Measurements from ENCODE around the gene RERE.
"Not testable (repeated sequence)": the region's sequence is repeated elsewhere in the genome, so short reads cannot be mapped to it uniquely, and the experiment has no call there.

RERE gene

DNA sequence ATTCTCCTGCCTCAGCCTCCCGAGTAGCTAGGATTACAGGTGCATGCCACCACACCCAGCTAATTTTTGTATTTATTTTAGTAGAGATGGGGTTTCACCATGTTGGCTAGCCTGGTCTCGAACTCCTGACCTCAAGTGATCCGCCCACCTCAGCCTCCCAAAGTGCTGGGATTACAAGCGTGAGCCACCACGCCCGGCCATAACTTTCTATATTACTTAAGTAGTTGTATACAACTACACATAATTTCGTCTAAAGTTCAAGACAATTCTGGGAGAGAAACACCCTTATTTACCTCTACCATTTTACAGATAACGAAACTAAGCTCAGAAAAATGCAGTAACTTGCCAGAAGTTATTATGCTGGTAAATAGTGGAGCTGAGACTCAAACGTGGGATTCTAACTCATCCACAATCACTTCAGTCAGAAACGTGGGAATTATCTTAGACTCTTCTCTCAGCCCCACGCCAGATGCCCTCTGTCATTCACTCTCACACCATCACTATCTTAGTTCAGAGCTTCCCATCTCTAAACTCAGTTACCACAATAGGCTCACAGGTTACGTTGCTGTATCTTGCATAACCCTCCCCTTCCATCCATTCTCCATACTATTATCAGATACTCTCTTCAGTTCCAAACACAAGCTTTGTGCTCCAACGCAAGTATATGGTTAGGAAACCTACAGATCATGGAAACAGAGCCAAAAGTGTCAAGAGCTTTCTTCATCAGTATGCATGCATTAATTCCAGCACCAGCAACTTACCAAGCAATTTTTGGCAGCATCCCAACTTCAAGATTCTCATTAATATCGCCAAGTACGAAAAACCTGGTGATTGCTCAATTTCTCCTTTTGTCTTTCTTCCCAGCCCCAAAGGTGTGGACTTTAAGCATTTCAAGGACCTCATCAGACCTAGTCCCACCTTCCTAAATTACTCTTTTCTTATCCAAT, 69.3 kb downstream of the RERE start:
- DNase-seq, result no peak

DNA sequence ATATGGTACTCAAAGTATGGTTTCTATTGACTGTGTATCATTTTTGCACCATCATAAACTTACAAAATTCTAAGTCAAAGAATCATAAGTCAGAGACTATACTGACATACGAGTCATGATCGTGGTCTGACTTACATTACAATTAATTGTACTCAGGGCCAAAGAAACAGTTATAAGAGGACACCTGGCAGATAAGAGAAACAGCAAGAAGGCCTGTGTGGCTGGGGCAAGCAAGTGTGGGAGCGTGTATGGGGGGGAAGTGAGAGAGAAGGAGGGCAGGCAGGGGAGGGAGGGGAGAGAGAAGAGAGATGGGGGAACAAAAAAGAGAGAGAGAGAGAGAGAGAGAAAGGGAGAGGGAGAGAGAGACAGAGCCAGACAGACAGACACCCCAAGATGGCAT, 70.9 kb downstream of the RERE start:
- DNase-seq, result no peak

DNA sequence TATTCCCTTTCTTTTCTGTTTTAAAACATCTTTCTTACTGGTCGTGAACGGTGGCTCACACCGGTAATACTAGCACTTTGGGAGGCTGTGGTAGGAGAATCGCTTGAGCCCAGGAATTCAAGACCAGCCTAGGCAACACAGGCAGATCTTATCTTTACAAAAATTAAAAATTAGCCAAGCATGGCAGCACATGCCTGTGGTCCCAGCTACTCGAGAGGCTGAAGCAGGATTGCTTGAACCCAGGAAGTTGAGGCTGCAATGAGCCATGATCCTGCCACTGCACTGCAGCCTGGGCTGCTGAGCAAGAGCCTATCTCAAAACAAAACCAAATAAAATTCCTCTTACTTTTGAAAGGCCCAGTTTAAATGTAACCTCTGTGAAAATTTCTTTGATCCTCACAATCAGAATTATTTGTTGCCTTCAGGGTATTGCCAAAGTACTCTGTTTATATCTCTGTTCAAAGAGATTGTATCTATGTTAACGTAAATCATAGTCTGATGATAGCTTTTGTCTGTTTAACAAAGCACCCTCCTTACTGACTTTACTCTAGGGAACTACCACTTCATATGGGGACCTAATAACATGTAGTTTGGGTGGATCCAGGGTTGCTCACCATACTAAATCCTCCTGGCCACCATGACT, 71.6 kb downstream of the RERE start:
- DNase-seq, result no peak

DNA sequence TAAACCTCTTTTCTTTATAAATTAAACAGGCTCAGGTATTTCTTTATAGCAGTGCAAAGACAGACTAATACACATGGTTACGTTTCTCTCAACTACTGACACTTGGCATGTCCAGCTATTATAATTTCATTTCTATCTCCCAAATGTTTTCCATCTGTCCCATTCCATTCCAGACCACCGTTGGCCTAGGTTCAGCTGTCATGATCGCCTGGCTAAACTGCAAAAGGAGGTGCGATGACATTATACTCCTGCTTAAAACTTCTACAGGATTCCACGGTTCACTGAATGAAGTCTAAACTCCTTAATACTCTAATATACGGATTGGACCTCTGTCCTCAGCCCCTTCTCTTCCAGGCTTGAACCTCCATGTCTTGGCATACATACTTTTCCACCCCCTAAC, 72.1 kb downstream of the RERE start:
- no peak for DNase-seq

DNA sequence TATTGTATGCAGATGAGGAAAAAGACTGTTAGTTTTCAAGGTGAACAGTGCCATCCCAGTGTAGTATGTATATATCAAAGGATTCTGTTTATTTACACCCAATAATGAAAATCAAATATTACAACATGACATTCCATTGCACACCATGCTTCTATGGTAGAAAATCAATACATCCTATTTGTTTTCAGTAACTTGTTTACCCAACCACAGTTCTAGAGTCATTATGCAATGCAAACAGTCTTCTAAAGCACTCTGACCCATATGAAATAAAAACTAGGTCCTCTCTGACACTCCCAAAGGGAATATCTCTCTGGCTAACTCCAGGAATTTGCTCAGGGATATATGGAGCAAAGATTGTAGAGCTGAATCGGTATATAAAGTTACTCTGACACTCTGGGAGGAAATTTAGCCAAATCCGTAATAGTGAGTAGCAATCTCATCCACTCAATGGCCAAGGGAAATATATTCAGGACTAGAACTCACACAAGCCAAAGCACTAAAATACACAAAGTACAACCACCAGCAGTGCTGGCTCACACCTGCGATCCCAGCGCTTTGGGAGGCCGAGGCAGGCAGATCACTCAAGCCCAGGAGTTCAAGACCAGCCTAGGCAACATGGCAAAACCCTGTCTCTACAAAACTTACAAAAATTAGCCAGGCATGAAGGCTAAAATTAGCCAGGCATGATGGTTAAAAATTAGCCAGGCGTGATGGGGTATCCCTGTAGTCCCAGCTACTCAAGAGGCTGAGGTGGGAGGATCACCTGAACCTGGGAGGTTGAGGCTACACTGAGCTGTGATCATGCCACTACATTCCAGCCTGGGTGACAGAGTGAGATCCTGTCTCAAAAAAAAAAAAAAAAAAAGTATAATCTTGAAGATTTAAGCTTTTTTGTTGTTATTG, 75.2 kb downstream of the RERE start:
- no peak for DNase-seq

DNA sequence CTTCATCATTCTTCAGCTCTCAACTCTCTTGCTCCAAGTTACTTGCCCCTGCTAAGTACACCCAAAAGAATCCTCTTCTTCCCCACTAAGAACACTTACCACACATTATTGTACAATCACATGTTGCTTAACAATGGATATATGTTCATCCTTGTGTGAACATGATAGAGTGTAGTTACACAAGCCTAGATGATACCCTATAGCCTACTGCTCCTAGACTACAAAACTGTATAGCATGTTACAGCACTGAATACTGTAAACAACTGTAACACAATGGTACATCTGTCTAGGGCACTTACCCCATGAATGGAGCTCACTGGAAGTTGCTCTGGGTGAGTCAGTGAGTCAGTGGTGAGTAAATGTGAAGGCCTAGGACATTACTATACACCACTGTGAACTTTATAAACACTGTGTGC, 77.4 kb downstream of the RERE start:
- no peak for DNase-seq

DNA sequence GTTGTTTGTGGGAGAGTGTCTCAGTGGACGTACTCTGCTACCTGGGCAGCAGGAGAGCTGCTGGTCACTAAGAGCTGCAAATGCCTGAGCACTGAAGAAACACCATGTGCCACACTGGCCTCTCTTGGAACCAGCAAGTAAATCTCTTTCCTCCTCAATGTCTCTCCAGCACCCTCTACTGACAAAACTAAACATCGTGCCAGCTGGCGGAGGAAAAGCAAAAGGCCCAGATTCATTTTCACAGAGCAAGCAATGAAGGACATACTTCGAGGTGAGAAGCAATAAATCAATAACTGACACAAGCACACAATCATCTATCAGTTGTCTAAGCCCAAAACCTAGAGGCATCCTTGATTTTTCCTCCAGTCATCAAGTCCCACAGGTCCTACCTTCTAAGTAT, 78.1 kb downstream of the RERE start:
- DNase-seq, result no peak

DNA sequence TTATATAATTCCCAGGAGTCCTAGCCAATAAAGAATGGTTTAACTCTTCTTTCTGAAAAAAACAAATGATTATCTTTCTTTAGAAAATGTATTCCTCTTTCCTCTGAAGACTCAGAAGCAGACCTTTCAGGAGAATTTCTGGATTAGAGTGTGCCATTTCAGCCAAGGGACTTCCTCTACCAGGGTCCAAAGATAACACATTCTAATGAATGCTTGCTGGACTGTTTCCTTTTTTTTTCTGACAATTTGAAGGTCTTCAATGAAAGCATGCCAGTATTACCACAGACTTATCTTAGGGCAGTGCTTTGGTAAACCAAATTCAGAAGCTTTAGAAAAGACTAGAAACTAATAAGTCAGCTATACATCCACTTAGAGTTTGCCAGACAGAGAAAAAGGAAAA, 80.5 kb downstream of the RERE start:
- DNase-seq, result no peak

DNA sequence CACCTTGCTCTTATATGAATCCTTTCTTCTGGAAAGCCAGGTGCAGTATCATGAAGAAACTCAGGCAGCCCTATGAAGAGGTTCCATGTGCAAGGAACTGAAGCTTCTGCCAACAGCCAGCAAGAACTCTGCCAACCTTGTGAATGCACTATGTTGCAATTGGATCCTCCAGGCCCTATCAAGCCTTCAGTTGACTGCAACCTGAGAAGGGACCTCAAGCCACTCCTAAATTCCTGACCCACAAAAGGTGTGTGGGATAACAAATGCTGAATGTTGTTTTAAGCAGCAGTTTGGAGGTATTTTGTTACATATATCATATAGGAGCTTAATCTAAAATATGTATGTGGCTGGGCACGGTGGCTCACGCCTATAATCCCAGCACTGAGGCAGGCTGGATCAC, 84.0 kb downstream of the RERE start:
- DNase-seq, result no peak

DNA sequence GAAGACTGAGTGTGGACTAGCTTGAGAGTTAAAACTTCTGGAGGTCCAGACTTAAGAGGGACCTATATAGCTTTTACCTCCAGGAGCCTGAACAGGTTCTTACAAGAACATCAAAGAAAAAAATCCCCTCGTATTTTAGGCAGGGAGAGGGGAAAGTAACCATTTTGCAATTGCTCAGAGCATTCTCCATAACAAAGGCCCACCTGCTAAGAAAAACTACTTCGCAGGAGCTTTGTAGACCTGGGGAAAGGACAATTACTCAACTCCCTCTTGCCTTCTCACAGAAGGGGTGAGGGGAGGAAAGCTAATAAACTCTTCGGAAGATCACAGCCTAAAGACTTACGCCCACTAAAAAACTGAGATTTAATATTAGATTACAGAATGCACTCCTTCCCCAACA, 86.3 kb downstream of the RERE start:
- no peak for DNase-seq

DNA sequence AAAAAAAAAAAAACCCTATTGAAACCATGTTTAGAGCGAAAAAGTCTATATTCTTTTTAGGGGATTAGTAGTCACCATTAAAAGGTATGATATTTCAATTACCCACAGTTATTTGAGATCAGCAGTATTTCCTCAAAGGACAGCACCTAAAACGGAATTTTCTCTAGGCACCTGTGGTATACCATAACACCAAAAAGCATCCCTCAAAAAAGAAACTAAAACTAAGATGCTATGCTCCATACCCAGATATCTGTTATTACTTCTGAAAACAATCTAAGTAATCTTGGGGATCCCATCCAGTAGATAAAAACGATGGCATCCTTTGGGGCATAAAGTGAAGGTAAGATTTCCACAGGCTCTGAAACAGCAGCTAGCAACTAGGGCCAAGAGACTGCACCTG, 89.0 kb downstream of the RERE start:
- no peak for DNase-seq

DNA sequence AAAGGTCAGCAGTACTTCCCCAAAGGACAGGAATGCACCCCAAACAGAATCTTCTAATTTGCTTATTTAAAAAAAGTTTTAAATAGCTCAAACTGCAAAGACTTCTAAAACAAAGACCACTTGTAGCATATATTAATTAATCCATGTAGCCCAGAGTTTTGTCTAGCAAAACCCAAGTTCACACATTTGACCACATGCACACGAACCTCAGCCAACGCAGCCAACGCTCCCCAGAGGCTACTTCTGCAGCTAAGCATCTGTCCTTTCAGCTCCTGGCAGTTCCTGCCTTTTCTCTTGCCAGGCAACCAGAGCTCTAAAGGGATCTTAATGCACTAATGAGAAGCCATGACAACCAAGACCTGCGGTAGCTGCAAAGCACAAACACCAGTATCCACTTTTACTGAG, 89.6 kb downstream of the RERE start:
- DNase-seq, result no peak

DNA sequence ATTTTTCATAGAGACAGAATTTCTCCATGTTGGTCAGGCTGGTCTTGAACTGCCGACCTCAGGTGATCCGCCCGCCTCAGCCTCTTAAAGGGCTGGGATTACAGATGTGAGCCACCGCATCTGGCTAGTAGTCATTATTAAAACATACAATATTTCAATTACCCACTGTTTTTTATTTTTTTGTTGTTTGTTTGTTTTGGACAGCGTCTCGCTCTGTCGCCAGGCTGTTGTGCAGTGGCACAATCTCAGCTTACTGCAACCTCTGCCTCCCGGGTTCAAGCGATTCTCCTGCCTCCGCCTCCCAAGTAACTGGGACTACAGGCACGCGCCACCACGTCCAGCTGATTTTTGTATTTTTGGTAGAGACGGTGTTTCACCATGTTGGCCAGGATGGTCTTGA, 90.1 kb downstream of the RERE start:
- not testable (repeated sequence) for DNase-seq

DNA sequence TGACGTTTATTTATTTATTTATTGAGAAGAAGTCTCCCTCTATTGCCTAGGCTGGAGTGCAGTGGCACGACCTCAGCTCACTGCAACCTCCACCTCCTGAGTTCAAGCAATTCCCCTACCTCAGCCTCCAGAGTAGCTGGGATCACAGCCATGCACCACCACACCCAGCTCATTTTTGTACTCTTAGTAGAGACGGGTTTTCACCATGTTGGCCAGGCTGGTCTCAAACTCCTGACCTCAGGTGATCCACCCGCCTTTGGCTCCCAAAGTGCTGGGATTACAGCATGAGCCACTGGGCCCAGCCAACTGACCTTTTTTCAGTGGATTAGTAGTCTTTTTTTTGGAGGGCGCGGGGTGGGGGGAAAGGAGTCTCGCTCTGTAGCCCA, 90.6 kb downstream of the RERE start:
- DNase-seq, result not testable (repeated sequence)

DNA sequence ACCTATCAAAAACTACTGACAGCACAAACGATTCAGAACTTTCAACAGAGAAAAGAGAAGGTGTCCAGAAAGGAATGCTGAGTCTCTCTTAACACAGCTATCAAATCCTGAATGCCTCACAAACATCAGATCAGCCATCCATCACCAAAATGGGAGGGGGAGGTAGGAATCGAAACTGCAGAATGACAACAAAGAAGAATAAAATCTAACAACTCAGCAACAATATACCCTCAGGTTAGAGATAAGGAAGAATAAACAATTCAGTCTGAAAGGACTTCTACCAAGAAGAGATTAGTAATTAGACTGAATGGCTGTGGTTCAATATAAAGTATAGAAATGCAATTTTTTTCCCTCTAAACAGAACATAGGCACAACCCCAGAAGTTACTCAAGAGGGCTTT, 94.4 kb downstream of the RERE start:
- DNase-seq, result no peak

DNA sequence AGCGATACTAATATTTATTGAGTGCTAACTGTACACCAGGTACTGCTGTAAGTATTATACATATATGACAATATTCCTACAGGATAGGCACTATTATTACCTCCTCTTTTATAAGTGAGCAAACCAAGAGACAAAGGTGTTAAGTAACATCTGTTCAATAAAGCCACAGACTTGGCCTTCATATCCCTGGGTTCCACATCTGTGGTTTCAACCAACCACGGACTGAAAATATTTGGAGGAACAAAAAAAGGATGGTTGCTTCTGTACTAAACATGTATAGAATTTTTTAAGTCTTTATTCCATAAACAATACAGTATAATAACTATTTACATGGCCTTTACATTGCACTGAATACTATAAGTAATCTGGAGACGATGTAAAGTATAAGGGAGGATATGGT, 95.1 kb downstream of the RERE start:
- no peak for DNase-seq

DNA sequence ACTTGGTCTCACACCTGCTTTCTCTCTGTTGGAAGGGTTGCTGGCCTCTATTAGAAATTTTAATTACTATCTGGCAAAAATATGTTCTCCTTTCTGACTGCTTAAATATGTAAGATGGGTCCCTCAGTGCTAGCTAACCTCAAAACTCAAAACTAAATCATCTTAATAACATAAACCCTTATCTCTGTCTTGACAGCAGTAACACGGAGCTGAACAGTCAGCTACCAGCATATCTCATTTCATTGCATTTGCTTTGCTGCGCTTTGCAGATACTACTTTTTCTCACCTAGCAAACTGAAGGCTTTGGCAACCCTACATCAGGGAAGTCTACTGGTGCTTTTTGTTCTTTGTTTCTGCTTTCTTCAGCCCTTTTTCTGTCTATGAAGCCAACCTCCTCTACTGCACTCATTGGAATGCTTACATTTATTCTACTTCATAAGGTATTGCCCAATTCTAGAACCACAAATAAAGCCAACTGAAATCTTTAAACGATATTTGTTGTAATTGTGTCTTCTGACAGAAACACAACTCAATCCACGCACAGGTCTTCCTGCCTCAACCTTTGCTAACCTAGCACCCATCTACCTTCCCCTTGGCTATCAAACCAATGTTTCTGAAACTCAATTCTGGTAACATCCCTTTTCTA, 95.6 kb downstream of the RERE start:
- DNase-seq, result no peak

DNA sequence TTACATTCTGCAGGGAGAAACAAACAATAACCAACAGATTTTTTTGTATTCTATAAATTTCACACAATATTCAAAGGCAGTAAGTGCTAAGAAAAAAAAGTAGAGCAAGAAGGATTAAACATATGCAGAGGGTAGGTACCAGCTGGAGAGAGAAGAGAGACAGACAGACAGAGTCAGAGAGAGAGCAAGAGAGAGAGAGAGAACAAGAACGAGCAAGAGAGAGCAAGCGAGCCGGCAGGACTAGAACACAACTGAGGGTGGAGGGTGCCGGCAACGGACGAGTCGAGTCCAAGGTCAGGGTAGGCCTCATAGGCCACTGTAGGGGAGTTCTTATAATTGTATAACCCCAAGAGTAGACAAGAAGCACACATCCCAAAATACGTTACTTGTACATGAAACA, 97.1 kb downstream of the RERE start:
- DNase-seq, result no peak

DNA sequence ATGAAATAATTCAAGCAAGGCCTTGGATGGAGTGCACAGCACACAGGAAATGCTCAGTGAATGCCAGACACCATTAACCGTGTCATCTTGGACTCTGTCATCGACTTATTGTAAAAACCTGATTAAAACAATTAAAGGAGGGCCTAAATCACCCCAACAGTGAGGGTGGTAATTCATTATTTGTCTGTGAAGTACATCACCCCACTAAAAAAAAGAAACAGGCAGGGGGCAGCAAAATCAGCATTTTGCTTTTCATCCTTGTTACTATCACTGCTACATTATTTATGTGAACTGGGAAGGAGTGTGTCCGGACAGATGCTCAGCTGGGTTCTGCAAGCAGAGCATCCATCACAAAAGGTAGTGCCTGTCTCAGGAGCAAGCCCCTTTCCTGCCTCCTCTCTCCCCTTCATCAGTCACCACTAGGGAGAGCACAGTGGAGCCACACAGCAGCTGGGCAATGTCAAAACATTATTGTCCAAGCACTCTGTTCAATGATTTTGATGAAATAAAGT, 98.5 kb downstream of the RERE start:
- DNase-seq, result no peak

DNA sequence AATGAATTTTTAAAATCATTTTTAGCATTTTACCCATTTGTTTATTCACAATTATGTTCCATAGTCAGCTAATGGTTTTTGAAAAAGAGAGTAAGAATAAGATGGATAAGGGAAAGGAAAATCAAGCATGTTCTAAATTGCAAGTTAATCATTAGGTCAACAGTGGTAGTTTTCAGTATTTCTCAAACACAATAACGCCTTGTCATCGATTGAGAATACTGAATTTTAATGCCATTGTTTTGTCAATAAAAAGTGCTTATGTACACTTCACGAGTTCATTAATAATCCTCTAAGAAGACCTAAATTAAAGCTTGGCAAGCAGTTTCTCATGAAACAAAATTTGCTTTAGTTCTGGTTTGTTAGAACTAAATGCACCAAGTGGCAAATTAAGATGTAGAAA, 100.3 kb downstream of the RERE start:
- DNase-seq, result no peak

DNA sequence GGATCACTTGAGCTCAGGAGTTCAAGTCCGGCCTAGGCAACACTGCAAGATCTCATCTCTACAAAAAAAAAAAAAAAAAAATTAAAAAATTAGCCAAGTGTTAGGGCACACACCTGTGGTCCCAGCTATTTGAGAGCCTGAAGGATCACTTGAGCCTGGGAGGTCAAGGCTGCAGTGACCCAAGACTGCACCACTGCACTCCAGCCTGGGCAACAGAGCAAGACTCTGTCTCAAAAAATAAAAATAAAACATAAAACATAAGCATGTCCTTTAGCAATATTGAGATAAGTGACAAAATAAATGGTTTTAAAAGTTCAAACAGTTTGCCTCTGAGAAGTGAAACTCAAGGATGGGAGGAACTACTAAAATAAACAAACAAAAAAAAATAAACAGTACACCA, 101.2 kb downstream of the RERE start:
- no peak for DNase-seq

DNA sequence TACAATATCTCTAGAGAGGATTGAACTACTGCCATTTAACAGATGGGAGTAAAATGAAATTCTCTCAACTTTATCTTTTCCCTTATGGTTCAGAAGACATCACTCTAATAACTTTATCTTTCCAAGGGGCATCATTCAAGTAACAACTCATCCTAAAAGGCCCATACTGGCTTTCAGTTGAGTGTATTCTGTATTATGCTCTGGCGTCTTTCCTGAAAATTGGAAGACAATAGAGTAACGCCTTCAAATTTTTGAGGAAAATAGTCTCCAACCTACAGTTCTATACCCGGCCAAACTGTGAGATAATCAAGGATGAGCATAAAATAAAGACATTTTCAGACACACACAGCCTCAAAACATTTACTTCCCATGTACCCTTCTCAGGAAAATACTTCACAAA, 103.3 kb downstream of the RERE start:
- DNase-seq, result no peak

Data from activated naive CD4-positive, alpha-beta T cell treated with anti-CD3 and anti-CD28 coated beads, Interleukin-2, amount 50 U/mL, for 16 hours (primary cell).